RWPE2 (cell line): ENCODE measurements around the gene CWC15.

ENCODE experiments used
- ATAC-seq: fragments of 200-7000 bp; cut with Tn5 transposase; 3 replicates; pipeline ENCODE4 v1.9.1; 2021; ENCODE audit warnings: low read depth
- DNase-seq: peaks from one replicate; pipeline ENCODE4 v3.0.0-alpha.2; 2020; ENCODE audit warnings: low spot score
- H3K27ac ChIP-seq: fragments of 450-650 bp; 2 replicates; pipeline ENCODE4 v1.5.1; 2017; ENCODE audit warnings: mild to moderate bottlenecking; ENCODE audit not compliant: poor library complexity, severe bottlenecking
- H3K27me3 ChIP-seq: fragments of 250-450 bp; sonication (Bioruptor Pico); 2 replicates; pipeline ENCODE4 v1.5.1; 2021; ENCODE audit warnings: mild to moderate bottlenecking, moderate library complexity; ENCODE audit not compliant: insufficient read depth, poor library complexity, severe bottlenecking
- H3K36me3 ChIP-seq: fragments of 250-450 bp; sonication (Bioruptor Pico); 2 replicates; pipeline ENCODE4 v1.5.1; 2020; ENCODE audit warnings: low read depth, mild to moderate bottlenecking, moderate library complexity
- H3K4me1 ChIP-seq: fragments of 250-450 bp; sonication (Bioruptor Pico); 2 replicates; pipeline ENCODE4 v1.5.1; 2021; ENCODE audit warnings: mild to moderate bottlenecking, moderate library complexity; ENCODE audit not compliant: insufficient read depth, poor library complexity, severe bottlenecking
- H3K4me3 ChIP-seq: fragments of 250-450 bp; sonication (Bioruptor Pico); 2 replicates; pipeline ENCODE4 v1.5.1; 2021; ENCODE audit warnings: mild to moderate bottlenecking, moderate library complexity; ENCODE audit not compliant: severe bottlenecking
- H3K9me3 ChIP-seq: fragments of 250-450 bp; sonication (Bioruptor Pico); 2 replicates; pipeline ENCODE4 v1.5.1; 2021; ENCODE audit warnings: mild to moderate bottlenecking, moderate library complexity; ENCODE audit not compliant: severe bottlenecking
- TF ChIP-seq, protein P1 (sequence below): fragments of 450-650 bp; IDR thresholded peaks from one replicate; pipeline ENCODE4 v1.5.1; 2017; ENCODE audit warnings: mild to moderate bottlenecking, moderate library complexity; ENCODE audit not compliant: poor library complexity, severe bottlenecking

Gene CWC15

DNA sequence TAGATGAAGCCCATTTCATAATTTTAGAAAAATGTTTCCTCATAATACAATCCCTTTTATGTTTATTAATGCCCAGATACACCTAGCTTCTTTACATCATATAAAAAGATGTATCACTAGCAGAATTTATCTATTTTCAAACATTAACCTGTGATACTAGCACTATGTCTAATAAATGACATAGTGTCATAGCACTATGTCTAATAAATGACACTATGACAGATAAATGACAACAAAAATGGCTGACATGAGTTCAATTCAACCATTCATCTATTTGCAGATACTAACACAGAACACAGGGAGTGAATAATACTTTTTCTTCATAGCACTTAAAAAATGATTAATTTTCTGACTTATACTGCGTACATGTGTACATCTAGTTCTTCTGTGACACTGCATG, 32.3 kb upstream of the CWC15 start:
- no peak for DNase-seq
- no peak for ATAC-seq
- Histone ChIP-seq H3K36me3 (no peaks in the 10 kb centered on the region), H3K9me3 (no peaks in the 10 kb centered on the region), H3K4me3 (no peak overlapping the region), H3K27ac (no peak overlapping the region), H3K4me1 (no peaks in the 10 kb centered on the region), H3K27me3 (peaks cover 6% of the 10 kb centered on the region)
- TF ChIP-seq, protein P1, sequence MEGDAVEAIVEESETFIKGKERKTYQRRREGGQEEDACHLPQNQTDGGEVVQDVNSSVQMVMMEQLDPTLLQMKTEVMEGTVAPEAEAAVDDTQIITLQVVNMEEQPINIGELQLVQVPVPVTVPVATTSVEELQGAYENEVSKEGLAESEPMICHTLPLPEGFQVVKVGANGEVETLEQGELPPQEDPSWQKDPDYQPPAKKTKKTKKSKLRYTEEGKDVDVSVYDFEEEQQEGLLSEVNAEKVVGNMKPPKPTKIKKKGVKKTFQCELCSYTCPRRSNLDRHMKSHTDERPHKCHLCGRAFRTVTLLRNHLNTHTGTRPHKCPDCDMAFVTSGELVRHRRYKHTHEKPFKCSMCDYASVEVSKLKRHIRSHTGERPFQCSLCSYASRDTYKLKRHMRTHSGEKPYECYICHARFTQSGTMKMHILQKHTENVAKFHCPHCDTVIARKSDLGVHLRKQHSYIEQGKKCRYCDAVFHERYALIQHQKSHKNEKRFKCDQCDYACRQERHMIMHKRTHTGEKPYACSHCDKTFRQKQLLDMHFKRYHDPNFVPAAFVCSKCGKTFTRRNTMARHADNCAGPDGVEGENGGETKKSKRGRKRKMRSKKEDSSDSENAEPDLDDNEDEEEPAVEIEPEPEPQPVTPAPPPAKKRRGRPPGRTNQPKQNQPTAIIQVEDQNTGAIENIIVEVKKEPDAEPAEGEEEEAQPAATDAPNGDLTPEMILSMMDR: no peak

DNA sequence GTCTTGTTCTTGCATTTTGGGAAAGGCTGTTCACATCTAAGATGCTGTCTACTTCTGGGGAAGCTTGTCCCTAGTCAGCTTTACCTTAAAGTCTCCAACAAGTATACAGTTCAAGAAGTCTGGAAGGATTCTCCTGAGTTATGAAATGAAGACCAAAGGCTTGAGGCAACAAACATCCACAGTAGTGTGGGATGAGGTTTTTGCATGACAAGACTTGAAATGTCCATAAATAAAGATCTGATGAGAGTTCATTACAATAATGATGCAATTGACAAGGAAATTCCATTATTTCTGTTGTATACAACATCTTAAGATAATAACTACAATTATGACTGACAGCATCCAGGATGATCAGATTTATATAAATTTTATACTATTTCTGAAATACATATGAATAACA, 30.4 kb upstream of the CWC15 start:
- Histone ChIP-seq H3K27me3 (no peaks in the 10 kb centered on the region), H3K27ac (no peak overlapping the region), H3K9me3 (no peaks in the 10 kb centered on the region), H3K4me1 (no peaks in the 10 kb centered on the region), H3K4me3 (no peak overlapping the region), H3K36me3 (no peaks in the 10 kb centered on the region)
- ATAC-seq (no peak), DNase-seq (no peak)
- TF ChIP-seq, protein P1: no peak

DNA sequence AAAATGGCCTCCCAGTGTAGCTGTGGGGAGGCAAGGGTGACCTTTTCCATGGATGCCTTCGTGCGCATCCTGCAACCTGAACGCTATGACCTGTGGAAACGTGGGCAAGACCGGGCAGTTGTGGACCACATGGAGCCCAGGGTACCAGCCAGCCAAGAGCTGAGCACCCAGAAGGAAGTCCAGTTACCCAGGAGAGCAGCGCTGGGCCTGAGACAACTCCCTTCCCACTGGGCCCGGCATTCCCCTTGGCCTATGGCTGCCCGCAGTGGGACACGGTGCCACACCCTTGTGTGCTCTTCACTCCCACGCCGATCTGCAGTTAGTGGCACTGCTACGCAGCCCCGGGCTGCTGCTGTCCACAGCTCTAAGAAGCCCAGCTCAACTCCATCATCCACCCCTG, 24.9 kb upstream of the CWC15 start:
- ATAC-seq (no peak), DNase-seq (no peak)
- no peaks in the 10 kb centered on the region for H3K4me1 ChIP-seq
- H3K27me3 ChIP-seq: no peaks in the 10 kb centered on the region
- H3K36me3 ChIP-seq: no peaks in the 10 kb centered on the region
- H3K27ac ChIP-seq: no peak overlapping the region
- no peak overlapping the region for H3K4me3 ChIP-seq
- TF ChIP-seq, protein P1: no peak
- no peaks in the 10 kb centered on the region for H3K9me3 ChIP-seq

DNA sequence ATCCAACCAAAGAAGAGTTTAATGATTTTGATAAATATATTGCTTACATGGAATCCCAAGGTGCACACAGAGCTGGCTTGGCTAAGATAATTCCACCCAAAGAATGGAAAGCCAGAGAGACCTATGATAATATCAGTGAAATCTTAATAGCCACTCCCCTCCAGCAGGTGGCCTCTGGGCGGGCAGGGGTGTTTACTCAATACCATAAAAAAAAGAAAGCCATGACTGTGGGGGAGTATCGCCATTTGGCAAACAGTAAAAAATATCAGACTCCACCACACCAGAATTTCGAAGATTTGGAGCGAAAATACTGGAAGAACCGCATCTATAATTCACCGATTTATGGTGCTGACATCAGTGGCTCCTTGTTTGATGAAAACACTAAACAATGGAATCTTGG, 24.1 kb upstream of the CWC15 start:
- ATAC-seq: no peak
- no peaks in the 10 kb centered on the region for H3K4me1 ChIP-seq
- TF ChIP-seq, protein P1: no peak

DNA sequence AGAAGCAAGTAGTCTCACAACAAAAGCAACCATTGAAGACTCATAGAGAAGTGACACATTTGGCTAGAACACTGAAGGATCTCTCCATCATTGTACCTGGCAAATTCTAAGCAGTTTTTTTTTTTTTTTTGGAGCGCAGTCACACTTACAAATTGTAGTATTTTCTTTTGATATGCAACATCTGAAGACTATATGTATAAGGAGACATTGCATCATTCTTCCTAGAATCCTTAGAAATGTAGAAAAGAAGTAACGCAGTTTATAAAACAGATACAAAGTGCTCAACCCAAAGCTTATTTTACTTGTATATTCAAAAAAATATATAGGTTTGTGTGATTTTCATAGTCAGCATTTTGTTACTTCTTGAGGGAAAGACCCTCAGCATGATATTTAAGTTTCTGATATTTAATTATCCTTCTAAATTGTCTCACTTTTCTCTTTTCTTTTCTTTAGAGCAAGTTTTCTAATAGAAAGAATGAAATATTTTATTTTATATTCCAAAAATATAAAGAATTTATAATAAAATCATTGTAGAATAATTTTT, 20.1 kb upstream of the CWC15 start:
- TF ChIP-seq, protein P1: no peak
- no peaks in the 10 kb centered on the region for H3K36me3 ChIP-seq

More for the DNA sequence above, 24.1 kb upstream of the CWC15 start:
- no peaks in the 10 kb centered on the region for H3K36me3 ChIP-seq
- no peaks in the 10 kb centered on the region for H3K9me3 ChIP-seq
- H3K4me3 ChIP-seq: no peak overlapping the region
- no peak overlapping the region for H3K27ac ChIP-seq
- no peaks in the 10 kb centered on the region for H3K27me3 ChIP-seq
- no peak for DNase-seq

More for the DNA sequence above, 20.1 kb upstream of the CWC15 start:
- ATAC-seq (no peak), DNase-seq (no peak)
- Histone ChIP-seq H3K9me3 (no peaks in the 10 kb centered on the region), H3K27ac (no peak overlapping the region), H3K27me3 (no peaks in the 10 kb centered on the region), H3K4me3 (no peak overlapping the region), H3K4me1 (no peaks in the 10 kb centered on the region)
